AG08396 (cell line): ENCODE results near the gene RERE.

ENCODE experiments used
- DNase-seq: peaks from one replicate; pipeline ENCODE4 v3.0.0; 2012; ENCODE audit warnings: low spot score, mixed read lengths

The RERE gene

DNA sequence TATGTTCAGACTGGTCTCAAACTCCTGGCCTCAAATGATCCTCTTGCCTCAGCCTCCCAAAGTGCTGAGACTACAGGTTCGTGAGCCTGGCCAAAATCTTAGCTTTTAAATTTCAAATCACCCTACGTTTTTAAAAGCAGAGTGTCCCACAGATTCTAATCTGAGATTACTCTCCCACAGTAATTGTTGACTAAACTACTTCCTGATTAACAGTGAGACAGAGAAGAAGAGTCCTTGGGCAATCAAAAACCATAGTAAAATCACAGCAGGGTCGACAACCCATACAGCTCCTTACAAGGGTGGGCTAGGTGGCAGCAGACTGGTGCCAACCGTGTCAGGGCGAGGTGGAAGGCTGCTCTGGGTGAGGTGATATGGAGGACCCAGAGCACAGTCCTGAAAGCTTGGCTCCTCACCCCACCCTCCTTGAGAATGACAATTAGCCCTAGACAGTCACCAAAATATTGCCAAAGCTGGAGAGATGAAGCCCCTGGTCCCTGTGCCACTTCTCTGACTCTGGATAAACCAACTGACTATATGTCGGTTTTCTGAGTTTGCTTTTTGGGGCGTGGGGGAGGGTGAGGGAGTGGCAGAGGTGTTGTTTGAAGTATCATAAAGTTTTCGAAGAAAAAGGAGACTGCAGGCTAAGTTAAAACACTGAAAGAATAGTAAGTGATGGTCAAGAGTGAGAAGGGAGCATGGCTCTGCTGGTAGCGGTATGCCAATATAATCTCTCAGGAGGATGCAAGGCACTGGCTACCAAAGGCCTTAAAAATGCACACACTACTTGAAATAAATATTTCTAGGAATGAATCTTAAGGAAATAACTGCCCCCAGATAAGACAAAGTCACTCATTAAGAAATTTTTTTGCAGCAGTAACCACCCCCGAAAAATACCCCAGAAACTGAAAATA, 412.7 kb downstream of the RERE start:
- DNase-seq, result no peak

DNA sequence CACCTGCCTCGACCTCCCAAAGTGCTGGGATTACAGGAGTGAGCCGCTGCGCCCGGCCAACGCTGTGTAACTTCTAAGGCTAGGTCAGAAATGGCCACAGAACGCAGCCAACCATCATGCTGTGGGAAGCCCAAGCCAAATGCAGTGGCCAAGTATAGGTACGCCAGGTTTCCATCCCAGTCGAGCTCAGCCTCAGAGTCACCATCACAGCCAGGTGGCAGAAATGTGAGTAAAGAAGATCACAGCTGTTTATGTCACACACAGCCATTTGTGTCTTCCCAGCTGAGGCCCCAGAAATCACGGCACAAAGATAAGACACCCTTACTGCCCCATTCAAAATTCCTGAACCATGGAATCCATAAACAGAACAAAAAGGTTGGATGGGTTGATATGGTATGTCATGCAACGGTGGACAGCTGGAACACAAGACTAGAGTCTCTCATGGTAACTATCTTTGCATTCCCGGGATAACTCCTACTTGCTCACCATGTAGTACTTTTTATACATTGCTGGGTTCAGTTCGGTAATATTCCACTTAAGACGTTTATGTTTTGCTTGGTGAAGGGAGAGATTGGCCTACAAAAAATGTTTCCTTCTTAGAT, 415.2 kb downstream of the RERE start:
- no peak for DNase-seq

DNA sequence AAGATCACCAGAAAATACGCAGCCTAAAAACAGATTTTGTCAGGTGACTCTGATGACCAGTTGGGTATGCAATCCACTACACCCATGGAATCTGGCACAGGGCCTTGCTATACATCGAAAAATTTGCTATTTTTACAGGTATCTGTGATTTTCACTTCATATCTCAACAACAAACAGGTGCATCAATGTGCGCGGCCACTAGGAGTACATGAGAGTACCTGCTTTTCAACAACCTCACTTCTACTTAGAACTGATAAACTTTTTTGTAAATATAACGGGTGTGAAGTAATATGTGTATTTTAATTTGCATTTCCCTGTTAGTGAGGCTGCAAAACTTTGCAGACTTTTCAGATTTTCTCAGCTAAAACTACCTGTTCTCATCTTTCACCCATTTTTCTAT, 418.8 kb downstream of the RERE start:
- DNase-seq, result no peak

GRCh38 chr1:8398086-8398485, 419.4 kb downstream of the RERE start:
- no peak for DNase-seq

DNA sequence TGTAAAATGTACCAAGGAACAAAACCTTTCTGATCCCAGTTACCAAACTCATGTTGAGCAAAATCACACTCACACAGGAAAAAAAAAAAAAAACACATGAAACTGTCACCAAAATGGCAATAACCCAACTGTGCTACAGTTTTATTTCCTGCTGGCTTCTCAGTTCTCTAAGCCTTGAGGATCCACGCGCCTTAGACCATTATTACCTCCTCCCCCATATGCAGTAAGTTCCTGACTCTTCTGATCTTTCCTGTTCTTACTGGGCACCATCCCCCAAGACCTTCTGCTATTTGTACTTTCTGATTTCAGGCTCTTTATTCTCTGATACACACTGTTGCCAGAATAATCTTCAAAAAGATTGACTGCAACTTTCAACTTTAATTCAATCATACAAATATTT, 419.9 kb downstream of the RERE start:
- DNase-seq, result no peak

GRCh38 chr1:8396786-8397406, 420.5 kb downstream of the RERE start:
- DNase-seq, result peak; percentile 74

DNA sequence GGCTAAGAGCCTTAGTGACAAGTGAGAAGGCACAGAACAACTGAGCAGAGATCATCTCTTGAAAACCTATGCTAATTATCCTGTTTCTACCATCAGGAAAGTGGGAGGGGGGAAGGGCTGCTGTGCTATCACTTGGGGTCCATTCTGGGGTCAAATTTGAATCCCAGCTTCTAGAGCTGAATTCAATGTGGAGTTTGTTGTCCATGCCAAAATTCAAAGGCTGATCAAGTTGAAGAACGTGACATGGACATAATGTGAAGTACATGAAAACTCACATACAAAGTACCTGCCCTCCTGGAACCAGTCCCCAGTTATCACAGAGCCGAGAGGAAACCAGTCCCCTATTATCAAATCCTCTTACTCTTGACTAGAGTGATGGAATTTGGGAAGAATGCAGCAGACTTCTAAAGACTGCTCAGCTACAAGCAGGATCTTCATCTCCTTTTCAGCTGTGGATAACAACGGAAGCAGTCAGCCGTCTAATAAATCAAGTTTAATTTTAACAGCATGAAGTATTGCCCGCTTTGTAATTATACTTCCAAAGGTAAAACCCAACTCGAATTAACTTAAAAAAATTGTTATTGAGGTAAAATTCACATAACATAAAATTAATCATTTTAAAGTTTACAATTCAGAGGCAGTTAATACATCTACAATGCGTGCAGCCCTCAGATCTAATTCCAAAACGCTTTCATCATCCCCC, 421.2 kb downstream of the RERE start:
- no peak for DNase-seq

DNA sequence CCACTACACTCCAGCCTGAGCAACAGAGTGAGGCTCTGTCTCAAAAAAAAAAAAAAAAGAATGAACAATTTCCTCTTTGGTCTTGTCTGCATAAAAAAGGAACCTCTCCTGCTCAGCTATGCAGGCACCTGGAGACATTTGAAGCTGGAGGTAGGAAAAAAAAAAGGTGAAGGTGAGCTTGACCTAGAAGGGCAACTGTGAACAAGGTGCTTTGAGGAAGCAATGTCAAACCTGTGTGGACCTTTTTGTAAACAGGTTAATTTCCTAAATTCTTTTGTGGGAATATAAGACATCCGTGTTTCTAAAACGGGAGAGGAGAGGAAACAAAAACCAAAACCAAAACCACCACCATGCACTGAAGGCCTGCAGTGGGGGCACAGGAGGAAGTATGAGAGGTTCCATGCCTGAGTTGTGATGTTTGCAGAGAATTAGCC, 422.0 kb downstream of the RERE start:
- no peak for DNase-seq

GRCh38 chr1:8394456-8395321, 422.8 kb downstream of the RERE start:
- peak; percentile 37 for DNase-seq

DNA sequence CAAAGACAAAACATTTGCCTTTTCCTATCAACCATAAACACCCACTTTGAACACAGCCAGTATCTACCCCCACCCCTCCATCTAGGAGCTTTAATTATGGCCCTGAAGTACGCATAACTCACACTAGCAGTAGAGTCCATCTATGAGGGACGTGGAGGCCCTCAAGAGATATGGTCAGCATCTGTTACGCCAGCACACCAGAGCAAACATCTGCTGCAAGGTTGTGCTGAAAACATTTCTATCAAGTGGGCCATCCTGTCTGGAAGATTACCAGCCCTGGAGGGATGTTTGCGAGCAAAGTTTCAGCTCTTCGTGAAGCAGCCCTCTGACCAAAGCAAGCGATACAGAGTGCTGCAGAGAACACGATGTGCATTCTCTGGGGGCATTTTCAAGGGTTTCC, 424.9 kb downstream of the RERE start:
- no peak for DNase-seq

DNA sequence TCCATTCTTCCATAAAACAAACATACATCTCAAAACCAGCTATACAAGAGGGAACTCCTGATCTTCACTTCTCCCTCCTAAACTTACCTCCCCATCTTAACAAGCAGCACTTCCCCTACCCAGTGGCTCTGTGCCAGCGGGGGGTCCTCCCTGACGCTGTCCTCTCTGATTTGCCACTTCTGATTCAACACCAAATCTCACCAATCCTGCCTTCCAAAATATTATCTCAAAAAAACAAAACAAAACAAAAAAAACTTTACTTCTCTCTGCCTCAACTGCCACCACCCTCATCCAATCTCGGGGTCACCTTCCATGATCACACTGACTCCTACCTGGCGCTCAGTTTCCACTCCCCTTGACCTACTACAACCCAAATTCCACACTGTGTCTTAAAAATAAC, 426.7 kb downstream of the RERE start:
- DNase-seq, result no peak

DNA sequence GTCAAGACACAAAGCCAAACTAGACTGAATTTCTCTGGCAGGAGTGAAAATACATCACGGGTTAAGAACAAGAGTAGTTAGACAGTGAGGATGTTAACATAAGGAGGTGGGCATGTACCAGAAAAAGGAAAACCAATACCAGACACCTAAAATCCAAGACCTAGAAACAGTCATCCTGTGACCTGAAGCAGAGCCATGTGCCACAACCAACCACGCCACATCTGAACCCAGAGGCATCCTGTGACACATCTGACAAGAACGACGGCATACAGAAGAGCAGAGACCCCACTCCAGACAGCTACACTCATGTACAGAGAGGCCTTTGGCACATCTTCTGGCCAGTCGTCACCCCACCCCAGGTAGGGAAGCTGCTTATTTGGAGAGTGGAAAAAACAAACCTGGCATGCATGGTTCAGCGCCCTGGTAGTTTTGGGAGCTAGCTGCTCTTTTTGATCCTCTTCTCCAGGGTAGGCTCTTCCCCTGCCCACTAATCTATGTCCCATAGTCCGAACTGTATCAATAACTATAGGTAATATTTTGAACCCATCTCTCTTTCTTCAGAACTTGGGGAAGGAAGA, 427.4 kb downstream of the RERE start:
- no peak for DNase-seq

DNA sequence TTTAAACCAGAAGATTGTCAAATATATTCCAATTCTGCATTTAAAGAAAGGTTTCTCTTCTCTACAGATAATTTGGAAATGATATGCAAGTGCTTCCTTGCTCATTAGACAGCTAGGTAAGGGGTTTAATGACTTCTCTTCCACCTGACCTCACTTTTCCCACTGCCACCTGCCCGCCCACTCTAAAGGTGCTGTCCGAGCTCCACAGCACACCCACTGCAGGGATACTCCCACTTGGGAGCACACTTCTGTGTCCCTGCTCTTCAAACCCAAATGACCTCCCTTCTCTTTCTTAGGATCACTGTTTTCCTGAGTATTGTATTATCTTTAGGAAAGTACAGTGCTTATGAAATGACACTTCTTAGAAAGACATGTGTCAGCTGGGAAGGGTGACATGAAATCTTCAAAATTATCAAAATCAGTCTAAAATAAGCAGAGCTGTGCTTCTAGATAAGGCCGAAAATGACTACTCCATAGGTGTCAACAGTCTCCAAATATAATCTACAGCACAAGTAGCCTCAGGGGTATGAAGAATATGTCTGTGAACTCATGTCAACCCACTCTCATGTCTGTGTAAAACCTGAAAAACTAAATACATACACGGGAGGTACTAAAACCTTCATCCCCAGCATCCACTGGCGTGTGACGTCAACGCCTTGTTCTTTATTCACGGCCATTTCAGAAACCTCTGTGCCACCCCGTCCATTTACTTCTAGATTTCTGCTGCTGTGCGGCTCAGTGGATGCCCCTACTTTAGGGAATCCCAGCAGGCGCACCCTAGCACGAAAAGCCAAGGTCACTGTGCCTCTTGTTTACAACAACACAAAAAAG, 428.5 kb downstream of the RERE start:
- no peak for DNase-seq

DNA sequence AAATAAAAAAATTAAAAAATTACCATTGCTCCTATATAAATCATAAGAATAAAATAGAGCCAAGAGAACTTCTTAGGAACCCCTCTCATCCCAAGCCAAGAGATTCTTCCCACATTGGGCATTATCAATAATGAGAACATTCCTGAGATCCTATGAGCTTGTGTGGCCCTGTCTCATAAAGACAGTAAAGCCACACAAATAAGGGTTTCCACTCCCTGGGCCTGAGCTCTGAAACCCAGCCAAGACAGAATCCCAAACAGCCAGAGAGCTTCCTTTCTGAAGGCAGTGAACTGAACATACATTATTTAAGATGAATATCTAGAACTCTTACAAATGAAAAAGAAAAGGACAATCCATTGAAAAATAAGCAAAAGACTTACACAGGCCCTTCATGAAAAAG, 431.2 kb downstream of the RERE start:
- DNase-seq, result no peak

DNA sequence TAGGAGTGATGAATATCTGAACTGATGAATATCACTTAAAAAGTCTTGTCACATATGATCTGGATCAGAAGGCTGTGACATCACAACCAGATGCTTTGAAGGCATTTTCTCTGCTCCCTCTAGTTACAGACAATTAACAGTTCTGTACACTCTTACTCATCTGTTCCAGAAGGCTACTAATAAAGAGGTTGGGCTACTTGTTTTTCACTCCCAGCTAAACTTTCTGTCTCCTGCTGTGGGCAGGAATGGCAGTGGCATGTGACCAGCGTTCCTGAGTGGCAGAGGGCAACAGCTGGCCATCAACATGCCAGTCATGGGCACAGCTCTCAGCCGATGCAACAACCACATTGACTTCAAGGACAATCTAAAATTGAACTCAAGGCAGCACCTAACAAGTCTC, 432.9 kb downstream of the RERE start:
- DNase-seq, result no peak

GRCh38 chr1:8384088-8384487, 433.4 kb downstream of the RERE start:
- DNase-seq, result no peak

- no peak for DNase-seq
Measured at GRCh38 chr1:8382608-8383505, 434.6 kb downstream of the RERE start.

GRCh38 chr1:8382051-8382505, 435.4 kb downstream of the RERE start:
- DNase-seq, result no peak

DNA sequence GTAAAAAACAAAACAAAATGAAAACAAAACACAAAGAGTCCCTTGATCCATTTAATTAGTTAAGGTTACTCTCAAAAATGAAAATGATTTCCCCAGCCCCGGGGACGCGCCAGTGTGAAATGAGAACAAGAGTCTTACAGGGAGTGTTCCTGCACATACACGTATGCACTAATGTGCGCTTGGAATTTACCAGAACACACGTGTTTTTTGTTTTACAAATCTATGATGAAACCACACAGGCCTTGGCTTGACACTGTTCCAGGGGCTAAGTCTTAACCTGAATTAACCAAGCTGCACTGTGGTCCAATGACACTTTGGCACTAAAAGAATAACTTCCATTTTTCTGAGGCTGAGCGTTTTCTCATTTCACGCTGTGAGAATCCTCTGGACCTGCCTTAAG, 435.8 kb downstream of the RERE start:
- no peak for DNase-seq
